HG03460 (cell line): ENCODE results near the gene B3GAT2.
"Not testable (repeated sequence)": the region's sequence is repeated elsewhere in the genome, so short reads cannot be mapped to it uniquely, and the experiment has no call there.

Experiments
- ATAC-seq: cut with Tn5 transposase; IDR thresholded peaks from one replicate; pipeline ENCODE4 v1.9.1; 2021; ENCODE audit not compliant: unreplicated experiment

B3GAT2 gene

GRCh38 chr6:70956451-70957283, at the start of gene B3GAT2:
Gene B3GAT2 (minus strand): TSS chr6:70957060. CDS start chr6:70956429, 631 bp downstream.
- peak; percentile 10 for ATAC-seq

GRCh38 chr6:70998148-70998547, 41.3 kb upstream of the B3GAT2 start:
- ATAC-seq, result no peak

- ATAC-seq, result no peak
Measured at GRCh38 chr6:70997379-70997778, 40.5 kb upstream of the B3GAT2 start.

- ATAC-seq, result no peak
Measured at GRCh38 chr6:70996106-70996505, 39.2 kb upstream of the B3GAT2 start.

- no peak for ATAC-seq
Measured at GRCh38 chr6:70995411-70995810, 38.6 kb upstream of the B3GAT2 start.

GRCh38 chr6:70991253-70991652, 34.4 kb upstream of the B3GAT2 start:
- ATAC-seq, result no peak

GRCh38 chr6:70985156-70985555, 28.3 kb upstream of the B3GAT2 start:
- ATAC-seq, result no peak

GRCh38 chr6:70982747-70983146, 25.9 kb upstream of the B3GAT2 start:
- ATAC-seq, result no peak

GRCh38 chr6:70980727-70981126, 23.9 kb upstream of the B3GAT2 start:
- ATAC-seq, result no peak

- no peak for ATAC-seq
Measured at GRCh38 chr6:70973604-70974003, 16.7 kb upstream of the B3GAT2 start.

GRCh38 chr6:70967049-70967448, 10.2 kb upstream of the B3GAT2 start:
- no peak for ATAC-seq

- ATAC-seq, result no peak
Measured at GRCh38 chr6:70957284-70957617, 391 bp upstream of the B3GAT2 start.

- ATAC-seq, result no peak
Measured at GRCh38 chr6:70956191-70956450, 739 bp downstream of the B3GAT2 start.

GRCh38 chr6:70955441-70956190, 1.2 kb downstream of the B3GAT2 start:
- peak; percentile 94 for ATAC-seq

GRCh38 chr6:70954750-70955149, 2.1 kb downstream of the B3GAT2 start:
- ATAC-seq, result no peak

- ATAC-seq, result no peak
Measured at GRCh38 chr6:70954176-70954575, 2.7 kb downstream of the B3GAT2 start.

GRCh38 chr6:70952608-70953165, 4.2 kb downstream of the B3GAT2 start:
- ATAC-seq, result no peak

- ATAC-seq, result not testable (repeated sequence)
Measured at GRCh38 chr6:70944321-70944720, 12.5 kb downstream of the B3GAT2 start.

- no peak for ATAC-seq
Measured at GRCh38 chr6:70933853-70934252, 23.0 kb downstream of the B3GAT2 start.

GRCh38 chr6:70905742-70906141, 51.1 kb downstream of the B3GAT2 start:
- no peak for ATAC-seq

GRCh38 chr6:70903665-70904452, 53.0 kb downstream of the B3GAT2 start:
- no peak for ATAC-seq
